Measurements from ENCODE around the gene CARNS1. TPM values are rescaled to one million over a fixed set of nuclear protein-coding genes. Genes with fewer than 3 reads are reported as not detected.

Gene CARNS1
- total and polyA plus RNA-seq, 2 of the 13 experiments (the other 11 are each of a cell fraction or from before 2014, with no cell fraction given) = not detected

DNA sequence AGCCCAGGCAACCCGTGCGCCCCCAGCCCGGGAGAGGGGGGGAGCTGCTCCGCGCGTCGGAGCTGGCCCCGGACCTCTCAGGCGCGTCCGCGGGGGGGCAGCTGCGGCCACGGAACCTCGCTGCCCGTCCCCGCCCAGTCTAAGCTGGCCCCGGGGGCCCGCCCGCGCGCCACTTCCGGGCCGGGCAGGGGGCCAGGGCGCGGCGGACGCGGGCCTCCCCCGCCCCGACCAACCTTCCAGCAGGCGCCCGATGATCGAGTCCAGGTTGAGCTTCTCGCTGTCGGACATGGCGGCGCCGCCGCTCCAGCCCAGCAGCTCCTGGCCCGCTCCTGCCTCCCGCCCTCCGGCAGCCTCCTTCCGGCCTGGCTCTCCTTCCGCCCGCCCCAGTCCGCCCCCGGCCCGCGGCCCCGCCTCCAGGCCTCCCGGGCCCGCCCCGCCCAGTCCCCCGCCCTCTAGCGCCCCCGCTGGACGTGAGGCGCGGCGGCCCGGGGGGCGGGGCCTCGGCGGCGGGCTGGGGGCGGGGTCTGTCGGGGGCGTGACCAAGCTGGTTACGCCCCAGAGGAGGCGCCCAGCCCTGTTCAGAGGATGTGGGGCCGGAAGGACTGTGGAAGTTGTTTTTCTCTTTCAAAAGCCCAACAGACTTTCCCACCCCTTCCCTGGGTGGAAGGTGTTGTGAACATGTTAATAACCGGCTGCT lies 13.8 kb upstream of the CARNS1 start, which contains the start of gene PPP1CA (continued):
- no peak; the same call in 1 of the 2 replicates for TF ChIP-seq WIZ (CRISPR knock-in tag; IDR thresholded peaks at IDR 0.05)
- TF ChIP-seq NFIC (IDR thresholded peaks at IDR 0.05; ENCODE audit: low read length) = no peak
- peak; percentile 6 for TF ChIP-seq ZNF883 (CRISPR knock-in tag; IDR thresholded peaks at IDR 0.05; ENCODE audit: not compliant biosample characterization)
- TF ChIP-seq ZNF556 (CRISPR knock-in tag; IDR thresholded peaks at IDR 0.05; ENCODE audit: borderline replicate concordance) = no peak
- no peak for TF ChIP-seq ZNF619 (CRISPR knock-in tag; IDR thresholded peaks at IDR 0.05)
- TF ChIP-seq TARDBP (CRISPR knock-in tag; IDR thresholded peaks at IDR 0.05) = no peak
- TF ChIP-seq ZNF281 (CRISPR knock-in tag; IDR thresholded peaks at IDR 0.05; ENCODE audit: borderline replicate concordance) = no peak
- no peak for TF ChIP-seq SCMH1 (CRISPR knock-in tag; IDR thresholded peaks at IDR 0.05; ENCODE audit: borderline replicate concordance)
- TF ChIP-seq ZNF44 (CRISPR knock-in tag; IDR thresholded peaks at IDR 0.05) = no peak
- 0 out of 2 replicates have a peak, but pooled peaks have one; percentile 64 for TF ChIP-seq ZNF749 (CRISPR knock-in tag; IDR thresholded peaks at IDR 0.05; ENCODE audit: borderline replicate concordance)
- TF ChIP-seq RBFOX2 (IDR thresholded peaks at IDR 0.05; ENCODE audit: low read depth, low read length) = peak; percentile 88
- no peak for TF ChIP-seq KLF15 (CRISPR knock-in tag; IDR thresholded peaks at IDR 0.05; ENCODE audit: borderline replicate concordance)
- TF ChIP-seq FOXK2 (IDR thresholded peaks at IDR 0.05) = no peak
- no peak for TF ChIP-seq NFYB (CRISPR knock-in tag; IDR thresholded peaks at IDR 0.05)
- TF ChIP-seq CENPX (CRISPR knock-in tag; IDR thresholded peaks at IDR 0.05) = no peak
- no peak for TF ChIP-seq PTBP1 (IDR thresholded peaks at IDR 0.05; ENCODE audit: low read depth, low read length, poor library complexity, severe bottlenecking)
- no peak for TF ChIP-seq SMAD3 (CRISPR knock-in tag; IDR thresholded peaks at IDR 0.05)
- no peak for TF ChIP-seq LBX2 (CRISPR knock-in tag; IDR thresholded peaks at IDR 0.05; ENCODE audit: borderline replicate concordance)
- TF ChIP-seq SRSF1 (optimal IDR thresholded peaks at IDR 0.05; ENCODE audit: low read depth, low read length) = peak; percentile 70
- TF ChIP-seq ZNF678 (CRISPR knock-in tag; IDR thresholded peaks at IDR 0.05) = no peak
- TF ChIP-seq SAP130 (CRISPR knock-in tag; IDR thresholded peaks at IDR 0.05; ENCODE audit: low read depth) = peak; percentile 68
- no peak for TF ChIP-seq SALL2 (CRISPR knock-in tag; IDR thresholded peaks at IDR 0.05)
- peak; percentile 9 for TF ChIP-seq SKI (IDR thresholded peaks at IDR 0.05; ENCODE audit: partially characterized antibody)
- no peak for TF ChIP-seq ZSCAN22 (CRISPR knock-in tag; IDR thresholded peaks at IDR 0.05)
- no peak for TF ChIP-seq ZBTB26 (CRISPR knock-in tag; IDR thresholded peaks at IDR 0.05; ENCODE audit: borderline replicate concordance)
- TF ChIP-seq GFI1 (CRISPR knock-in tag; IDR thresholded peaks at IDR 0.05; ENCODE audit: borderline replicate concordance) = no peak
- peak; percentile 69 to 92 for TF ChIP-seq POLR2A (IDR thresholded peaks at IDR 0.05; ENCODE audit: insufficient read depth in 1 of 2, low read depth in 2 of 2, low read length in 2 of 2)
